ENCODE measurements around the gene VPS35L.
A peak's percentile ranks its signal among the peaks of the same experiment; 100 is the strongest.

Gene VPS35L

GRCh38 chr16:19555186-19555937, at the start of gene VPS35L:
Gene VPS35L (plus strand): TSS chr16:19555703. CDS start chr16:19555730, 27 bp downstream.
- DNase-seq = peak; percentile 99

- DNase-seq = no peak
These were observed 48.5 kb upstream of the VPS35L start for GRCh38 chr16:19506965-19507364.

DNA sequence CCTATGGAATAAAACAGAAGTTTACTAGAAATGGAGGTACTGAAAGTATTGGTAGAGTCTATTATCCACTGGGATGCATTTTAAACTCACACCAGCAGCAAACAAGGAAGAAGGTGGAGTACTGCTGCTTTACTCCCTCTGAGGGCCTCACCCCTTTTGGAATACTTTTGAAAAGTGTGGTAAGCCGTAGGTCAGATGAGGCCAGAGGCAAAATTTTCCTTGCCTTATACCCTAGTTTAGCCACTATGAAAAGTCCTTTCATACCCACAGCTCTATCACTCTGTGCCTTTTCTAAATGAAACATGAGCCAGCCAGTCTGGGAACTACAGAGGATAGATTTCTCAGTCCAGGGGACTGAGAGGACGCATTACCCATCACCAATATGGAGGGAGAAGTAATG, 47.6 kb upstream of the VPS35L start:
- DNase-seq = no peak

GRCh38 chr16:19512297-19512696, 43.2 kb upstream of the VPS35L start:
- no peak for DNase-seq

DNA sequence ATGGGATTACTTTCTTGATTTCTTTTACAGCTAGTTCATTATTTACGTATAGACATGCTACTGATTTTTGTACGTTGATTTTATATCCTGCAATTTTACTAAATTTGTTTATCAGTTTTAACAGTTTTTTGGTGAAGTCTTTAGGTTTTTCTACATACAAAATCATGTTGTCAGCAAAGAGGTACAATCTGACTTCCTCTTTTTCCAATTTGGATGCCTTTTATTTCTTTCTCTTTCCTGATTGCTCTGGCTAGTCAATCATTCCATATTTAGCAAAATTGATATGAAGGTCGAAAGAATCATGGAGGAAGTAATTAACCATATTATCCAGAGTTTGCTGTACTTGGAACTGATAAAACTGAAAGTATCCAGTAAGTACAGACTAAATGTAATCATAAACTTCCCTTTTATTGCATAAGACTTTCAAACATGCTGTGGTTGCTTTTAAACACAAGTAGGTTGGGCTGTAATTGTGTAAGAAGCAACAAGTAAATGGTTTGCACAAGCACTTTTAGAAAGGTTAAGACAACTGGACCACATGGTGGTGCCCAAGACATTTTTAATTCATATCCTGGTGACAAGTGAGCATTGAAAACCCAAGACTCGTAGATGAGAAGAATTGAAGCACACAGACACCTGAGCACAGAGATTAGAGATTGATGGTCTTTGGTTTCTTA, 42.0 kb upstream of the VPS35L start:
- DNase-seq = no peak

DNA sequence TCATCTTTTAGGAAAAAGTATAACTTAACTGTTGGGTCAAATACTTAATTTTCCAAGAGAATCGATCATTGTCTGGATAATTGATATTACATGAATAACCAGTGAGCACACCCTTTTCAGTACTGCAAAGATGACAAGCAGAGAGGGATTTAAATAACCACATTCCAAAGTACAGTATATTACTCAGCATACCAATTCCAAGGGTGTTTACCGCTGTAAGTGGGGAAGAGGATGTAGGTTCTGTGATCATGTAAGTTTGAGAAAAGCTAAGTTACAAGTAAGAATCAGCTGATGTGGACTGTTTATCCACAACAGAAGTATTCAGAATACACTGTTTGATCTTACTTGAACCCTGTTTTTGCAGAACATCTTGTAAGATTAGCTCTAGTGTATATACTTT, 39.7 kb upstream of the VPS35L start:
- peak; percentile 18 for DNase-seq

- DNase-seq = peak; percentile 57
These were observed 37.9 kb upstream of the VPS35L start for GRCh38 chr16:19517424-19518089.

- no peak for DNase-seq
These were observed 37.1 kb upstream of the VPS35L start for GRCh38 chr16:19518388-19518787.

- DNase-seq = peak; percentile 20
These were observed 34.6 kb upstream of the VPS35L start for GRCh38 chr16:19520861-19521331.

DNA sequence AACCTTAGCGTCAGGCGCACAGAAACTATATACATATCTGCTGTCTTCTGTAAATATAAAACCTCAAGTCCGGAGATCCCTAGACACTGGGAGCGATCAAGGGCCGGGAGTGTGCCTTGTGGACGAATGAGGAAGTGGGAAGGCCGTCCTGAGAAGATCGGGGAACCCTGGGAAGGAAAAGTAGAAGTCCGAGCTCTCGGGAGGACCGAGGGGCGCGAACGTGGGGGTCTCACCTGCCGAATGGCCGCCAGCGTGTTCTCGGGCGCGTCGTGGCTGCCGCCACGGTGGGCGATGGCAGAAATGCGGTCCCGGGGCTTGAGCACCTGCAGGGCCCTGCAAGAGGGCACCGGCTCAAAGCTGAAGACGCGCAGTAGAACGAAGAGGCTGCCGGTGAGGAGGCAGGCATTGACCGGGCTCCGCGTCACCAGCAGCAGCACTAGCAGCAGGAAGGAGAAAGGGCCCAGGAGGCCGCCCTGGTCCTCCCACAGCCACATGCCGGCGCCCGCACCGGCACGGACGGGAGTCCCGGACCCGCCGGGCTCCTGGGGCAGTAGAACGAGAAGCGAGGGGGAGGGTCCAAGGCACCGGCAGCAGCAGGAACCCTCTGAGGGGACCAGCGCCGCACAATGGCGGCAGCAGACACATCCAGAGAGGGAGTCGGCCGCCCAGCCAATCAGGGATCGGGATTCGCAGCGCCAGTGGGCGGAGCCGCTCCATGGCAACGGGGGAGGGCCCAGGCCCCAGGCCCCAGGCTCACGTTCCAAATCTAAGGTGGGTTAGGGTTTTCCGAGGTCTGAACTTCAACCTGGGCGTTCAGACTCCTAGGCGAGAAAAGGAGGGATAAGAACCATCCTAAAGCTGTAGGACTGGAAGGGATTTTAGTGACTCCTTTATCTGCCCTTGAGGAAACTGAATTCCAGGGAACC, 33.8 kb upstream of the VPS35L start, which contains the start of gene GDE1:
Gene GDE1 (minus strand): TSS at position 628 of the 926 bp plus-strand sequence. CDS start 134 bp downstream, at position 494.
- DNase-seq = peak; percentile 89

DNA sequence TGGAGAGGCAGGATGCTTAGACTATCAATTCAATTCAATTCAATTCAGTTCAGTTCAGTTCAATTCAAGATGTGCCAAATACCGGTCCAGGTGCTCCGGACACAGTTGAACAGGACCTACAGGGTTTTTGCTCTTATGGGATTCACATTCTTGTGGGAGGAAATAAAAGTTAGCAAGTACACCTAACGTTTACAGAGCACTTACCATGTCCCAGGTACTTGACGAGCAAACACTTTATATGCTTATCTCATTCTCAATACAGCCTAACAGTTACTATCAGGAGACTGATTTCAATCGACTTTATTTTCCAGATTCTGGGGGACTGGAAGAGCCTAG, 33.1 kb upstream of the VPS35L start:
- no peak for DNase-seq

DNA sequence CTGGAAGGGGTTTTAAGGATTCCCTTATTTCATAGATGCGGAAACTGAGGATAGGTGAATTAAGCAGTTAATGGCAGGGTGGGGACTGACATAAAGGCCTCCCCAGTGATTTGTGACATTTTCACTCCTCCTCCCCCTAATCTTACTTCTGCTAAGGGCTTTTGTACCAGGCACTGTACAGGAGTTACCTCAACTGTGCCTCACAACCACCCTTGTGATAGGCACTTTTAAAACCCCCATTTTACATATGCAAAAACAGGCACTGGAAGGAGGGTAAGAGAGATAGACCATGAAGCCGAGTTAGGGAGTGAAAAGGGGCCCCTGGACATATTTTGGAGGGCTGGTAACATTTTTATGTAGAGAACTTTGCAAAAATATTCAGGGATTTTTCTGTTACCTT, 32.7 kb upstream of the VPS35L start:
- DNase-seq = no peak

DNA sequence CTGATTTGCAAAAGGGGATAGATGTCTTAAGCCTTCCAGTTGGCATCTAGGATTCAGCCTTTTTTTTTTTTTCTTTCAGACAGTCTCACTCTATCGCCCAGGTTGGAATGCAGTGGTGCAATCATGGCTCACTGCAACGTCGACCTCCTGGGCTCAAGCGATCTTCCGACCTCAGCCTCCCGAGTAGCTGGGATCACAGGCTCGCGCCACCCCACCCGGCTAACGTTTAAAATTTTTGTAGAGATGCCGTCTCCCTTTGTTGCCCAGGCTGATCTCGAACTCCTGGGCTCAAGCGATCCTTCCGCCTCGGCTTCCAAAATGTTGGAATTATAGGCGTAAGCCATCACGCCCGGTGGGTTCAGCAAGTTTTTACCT, 32.3 kb upstream of the VPS35L start:
- no peak for DNase-seq

- peak; percentile 96 for DNase-seq
These were observed 31.7 kb upstream of the VPS35L start, which contains the start of gene CCP110 for GRCh38 chr16:19523559-19524355. Gene CCP110 (plus strand): TSS chr16:19523942. CDS start chr16:19527882, 3,940 bp downstream.

- DNase-seq = no peak
These were observed 31.2 kb upstream of the VPS35L start for GRCh38 chr16:19524356-19524615.

- DNase-seq = peak; percentile 14
These were observed 30.7 kb upstream of the VPS35L start for GRCh38 chr16:19524616-19525384.

- no peak for DNase-seq
These were observed 30.1 kb upstream of the VPS35L start for GRCh38 chr16:19525385-19525723.

- no peak for DNase-seq
These were observed 28.3 kb upstream of the VPS35L start for GRCh38 chr16:19527161-19527560.

DNA sequence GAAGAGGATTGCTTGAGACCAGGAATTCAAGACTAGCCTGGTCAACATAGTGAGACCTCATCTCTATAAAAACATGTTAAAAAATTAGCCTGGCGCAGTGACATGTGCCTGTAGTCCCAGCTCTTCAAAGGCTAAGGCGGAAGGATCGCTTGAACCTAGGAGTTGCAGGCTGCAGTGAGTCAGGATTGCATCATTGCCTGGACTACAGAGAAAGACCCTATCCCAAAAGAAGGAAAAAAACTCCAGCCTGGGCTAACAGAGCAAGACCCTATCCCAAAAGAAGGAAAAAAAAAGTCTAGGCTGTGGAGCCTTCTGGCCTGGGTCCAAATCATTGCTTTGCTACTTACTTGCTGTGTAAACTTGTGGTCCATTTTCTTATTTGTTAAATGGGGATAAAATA, 26.8 kb upstream of the VPS35L start:
- no peak for DNase-seq

GRCh38 chr16:19532601-19533000, 22.9 kb upstream of the VPS35L start:
- no peak for DNase-seq

DNA sequence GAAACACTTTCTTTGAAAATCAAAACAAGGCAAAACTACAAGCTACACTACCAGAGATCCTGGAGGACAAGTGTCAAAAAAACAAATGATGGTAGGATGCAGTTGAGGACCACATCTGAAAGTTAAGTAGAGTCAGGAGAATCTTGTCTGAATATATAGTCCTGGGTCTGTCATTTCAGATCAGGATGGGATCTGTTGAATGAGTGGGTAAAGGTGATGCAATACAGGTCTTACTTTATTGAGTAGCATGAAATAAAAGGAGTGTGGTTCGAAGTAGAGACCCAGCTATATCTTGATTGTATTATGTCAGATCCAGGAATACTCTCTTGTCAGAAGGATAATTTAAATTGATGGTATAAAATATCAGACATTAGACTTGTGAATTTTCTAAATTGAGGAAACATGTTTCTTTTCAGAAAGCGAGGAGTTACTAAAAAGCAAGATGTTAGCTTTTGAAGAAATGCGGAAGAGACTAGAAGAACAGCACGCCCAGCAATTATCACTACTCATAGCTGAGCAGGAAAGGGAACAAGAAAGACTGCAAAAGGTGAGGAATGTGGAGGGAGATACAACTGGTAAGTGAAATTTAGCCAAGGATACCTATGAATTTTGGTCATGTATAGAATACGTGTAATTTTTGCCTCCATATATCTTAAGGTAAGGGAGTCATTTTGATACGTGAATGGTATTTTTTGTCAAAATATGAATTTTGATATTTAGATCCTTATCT, 15.1 kb upstream of the VPS35L start:
- DNase-seq = no peak
